ENCODE data around the gene SCAANT1. TPM values are rescaled to one million over a fixed set of nuclear protein-coding genes. Genes with fewer than 3 reads are reported as not detected.

Gene SCAANT1
- total RNA-seq (2021): not detected in 2 replicates
- long read RNA-seq: 0 reads

DNA sequence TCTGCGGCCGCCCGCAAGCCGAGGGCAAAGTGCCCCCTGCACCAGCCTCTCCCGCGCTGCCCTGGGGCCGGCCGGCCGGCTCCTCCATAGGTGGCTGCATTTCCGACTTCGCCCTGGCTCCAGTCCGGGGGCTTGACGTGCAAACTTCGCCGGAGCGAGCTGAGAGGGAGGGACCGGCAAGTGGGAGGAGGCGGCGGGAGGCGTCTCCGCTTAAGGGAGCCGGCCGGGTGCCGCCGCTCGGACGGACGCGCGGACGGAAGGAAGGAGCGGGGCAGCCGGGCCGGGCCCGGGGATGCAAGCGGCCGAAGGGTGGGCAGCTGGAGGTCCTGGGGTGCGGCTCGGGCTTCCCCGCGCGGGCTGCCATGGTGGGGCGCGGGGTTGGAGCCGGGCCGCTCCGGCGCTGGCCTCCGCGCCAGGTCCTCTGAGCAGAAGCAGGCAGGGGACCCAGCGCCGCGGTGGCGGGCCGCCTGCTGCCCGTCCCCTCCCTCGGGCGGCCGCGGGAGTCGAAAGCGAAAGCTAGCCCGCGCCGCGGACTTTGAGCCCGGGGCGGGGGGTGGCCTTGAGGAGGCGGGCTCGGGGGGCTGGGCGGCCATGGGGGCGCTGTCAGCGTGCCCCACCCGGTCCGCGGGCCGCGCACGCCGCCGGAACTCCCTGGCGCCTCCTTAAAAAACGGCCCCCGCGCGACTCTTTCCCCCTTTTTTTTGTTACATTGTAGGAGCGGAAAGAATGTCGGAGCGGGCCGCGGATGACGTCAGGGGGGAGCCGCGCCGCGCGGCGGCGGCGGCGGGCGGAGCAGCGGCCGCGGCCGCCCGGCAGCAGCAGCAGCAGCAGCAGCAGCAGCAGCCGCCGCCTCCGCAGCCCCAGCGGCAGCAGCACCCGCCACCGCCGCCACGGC is at the start of gene SCAANT1:
Gene SCAANT1 (minus strand): TSS at position 511 of the 895 bp plus-strand sequence.
- Mint-ChIP-seq H3K27me3 (ENCODE audit: low read depth) (no peaks in the 10 kb centered on the region; the same call in none of the 2 replicates), H3K27ac (peak within 1 kb of the TSS; percentile 60 to 87 (median 63); a peak in 4 of 7 replicates), H3K4me3 (peak within 1 kb of the TSS; percentile 81 to 93), H3K4me1 (peaks cover 21 to 26% of the 10 kb centered on the region in 2 experiments), H3K36me3 (ENCODE audit: insufficient read depth in 1 of 3, low read depth in 3 of 3) (peaks cover 8 to 23% (median 23%) of the 10 kb centered on the region in 3 experiments), H3K9me3 (no peaks in the 10 kb centered on the region; a peak in 1 of 5 replicates)
- no peaks in the 10 kb centered on the region for H3K9me3 ChIP-seq (ENCODE audit: control insufficient read depth, low read depth, low read length)
- H3K27ac ChIP-seq (ENCODE audit: insufficient read length, low read depth, low read length): no peak within 1 kb of the TSS
- no peak within 1 kb of the TSS for H2BK5ac ChIP-seq (ENCODE audit: insufficient read length, low read length)
- no peaks in the 10 kb centered on the region for H3K79me1 ChIP-seq (ENCODE audit: insufficient read depth, low read depth, low read length, poor library complexity, severe bottlenecking)
- peaks cover 10% of the 10 kb centered on the region for H3K23me2 ChIP-seq (ENCODE audit: insufficient read length, low read depth, low read length, poor library complexity, severe bottlenecking)
- H2BK12ac ChIP-seq (ENCODE audit: insufficient read length, low read depth, low read length): no peak within 1 kb of the TSS
- peak within 1 kb of the TSS; percentile 70 for H3K9ac ChIP-seq (ENCODE audit: extremely low read depth, insufficient read length, low read length)
- no peak within 1 kb of the TSS for H3K18ac ChIP-seq (ENCODE audit: insufficient read length, low read depth, low read length)
- no peak within 1 kb of the TSS for H4K5ac ChIP-seq (ENCODE audit: insufficient read length, low read depth, low read length)
- H4K91ac ChIP-seq (ENCODE audit: insufficient read length, low read depth, low read length): no peak within 1 kb of the TSS
- DNase-seq: peak; percentile 83
- no peaks in the 10 kb centered on the region for H3K27me3 ChIP-seq (ENCODE audit: insufficient read depth, low read length)
- TF ChIP-seq, protein P1, sequence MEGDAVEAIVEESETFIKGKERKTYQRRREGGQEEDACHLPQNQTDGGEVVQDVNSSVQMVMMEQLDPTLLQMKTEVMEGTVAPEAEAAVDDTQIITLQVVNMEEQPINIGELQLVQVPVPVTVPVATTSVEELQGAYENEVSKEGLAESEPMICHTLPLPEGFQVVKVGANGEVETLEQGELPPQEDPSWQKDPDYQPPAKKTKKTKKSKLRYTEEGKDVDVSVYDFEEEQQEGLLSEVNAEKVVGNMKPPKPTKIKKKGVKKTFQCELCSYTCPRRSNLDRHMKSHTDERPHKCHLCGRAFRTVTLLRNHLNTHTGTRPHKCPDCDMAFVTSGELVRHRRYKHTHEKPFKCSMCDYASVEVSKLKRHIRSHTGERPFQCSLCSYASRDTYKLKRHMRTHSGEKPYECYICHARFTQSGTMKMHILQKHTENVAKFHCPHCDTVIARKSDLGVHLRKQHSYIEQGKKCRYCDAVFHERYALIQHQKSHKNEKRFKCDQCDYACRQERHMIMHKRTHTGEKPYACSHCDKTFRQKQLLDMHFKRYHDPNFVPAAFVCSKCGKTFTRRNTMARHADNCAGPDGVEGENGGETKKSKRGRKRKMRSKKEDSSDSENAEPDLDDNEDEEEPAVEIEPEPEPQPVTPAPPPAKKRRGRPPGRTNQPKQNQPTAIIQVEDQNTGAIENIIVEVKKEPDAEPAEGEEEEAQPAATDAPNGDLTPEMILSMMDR (conservative IDR thresholded peaks at IDR 0.05): no peak
- H3K56ac ChIP-seq (ENCODE audit: insufficient read length, low read depth, low read length): no peak within 1 kb of the TSS
- H3K79me2 ChIP-seq (ENCODE audit: insufficient read depth, low read length): no peaks in the 10 kb centered on the region
- no peak within 1 kb of the TSS for H4K8ac ChIP-seq (replicated peaks; ENCODE audit: insufficient read length, low read depth, low read length)
- H3K4me1 ChIP-seq (ENCODE audit: insufficient read depth, low read length): no peaks in the 10 kb centered on the region
- H3K4ac ChIP-seq (ENCODE audit: low read depth, low read length): no peak within 1 kb of the TSS
- H2BK15ac ChIP-seq (ENCODE audit: low read depth, low read length): no peak within 1 kb of the TSS; the same call in 1 of the 2 replicates
- whole genome bisulfite sequencing (ENCODE audit: extremely low coverage, insufficient read length, low lambda C conversion rate): no CpG with 5 or more reads among the region's 115 CpGs
- H2AFZ ChIP-seq (ENCODE audit: low read length): no peak within 1 kb of the TSS
- H3K23ac ChIP-seq (ENCODE audit: insufficient read length, low read depth, low read length): no peak within 1 kb of the TSS
- no peaks in the 10 kb centered on the region for H4K20me1 ChIP-seq (ENCODE audit: control insufficient read depth, insufficient read depth, insufficient read length)
- peak within 1 kb of the TSS; percentile 73 for H3K14ac ChIP-seq (ENCODE audit: insufficient read depth, low read length)
- no peak within 1 kb of the TSS for H2AK5ac ChIP-seq (ENCODE audit: insufficient read length, low read length)
- no peak within 1 kb of the TSS for H2BK20ac ChIP-seq (ENCODE audit: low read depth, low read length, poor library complexity, severe bottlenecking)
- H3T11ph ChIP-seq (ENCODE audit: low read length): no peak within 1 kb of the TSS
- peak within 1 kb of the TSS; percentile 95 for H3K4me2 ChIP-seq (ENCODE audit: insufficient read depth, insufficient read length, low read length)
- no peak within 1 kb of the TSS for H2BK120ac ChIP-seq (ENCODE audit: low read depth, low read length, poor library complexity, severe bottlenecking)

Measured in H9 (cell line).